HG02610 (cell line): ENCODE data around the gene HS1BP3.

ENCODE experiments used
- ATAC-seq: cut with Tn5 transposase; IDR thresholded peaks from one replicate; pipeline ENCODE4 v1.9.1; 2021; ENCODE audit warnings: mild to moderate bottlenecking, moderate library complexity; ENCODE audit not compliant: unreplicated experiment

Gene HS1BP3

GRCh38 chr2:20648206-20648605, 2.7 kb downstream of the HS1BP3 start:
- no peak for ATAC-seq

DNA sequence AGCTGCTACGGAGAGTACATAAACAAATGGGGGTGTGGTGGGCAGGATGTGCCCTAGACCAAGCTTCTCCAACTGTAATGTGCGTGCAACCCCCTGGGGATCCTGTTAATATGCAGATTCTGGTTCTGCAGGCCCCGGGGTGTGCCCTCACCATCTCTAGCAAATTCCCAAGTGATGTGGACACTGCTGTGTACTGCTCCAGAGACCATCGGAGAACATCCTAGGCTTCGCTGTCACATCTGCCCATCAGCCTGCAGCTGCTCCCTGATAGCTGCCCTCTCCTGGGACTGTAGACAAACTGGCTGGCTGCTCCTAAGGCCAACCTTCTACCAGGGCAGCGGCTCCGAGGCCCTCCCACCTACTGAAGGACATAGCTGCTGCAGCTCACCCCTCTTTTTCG, 3.2 kb downstream of the HS1BP3 start:
- ATAC-seq = no peak

- ATAC-seq = no peak
Observed at GRCh38 chr2:20647211-20647610, 3.7 kb downstream of the HS1BP3 start.

DNA sequence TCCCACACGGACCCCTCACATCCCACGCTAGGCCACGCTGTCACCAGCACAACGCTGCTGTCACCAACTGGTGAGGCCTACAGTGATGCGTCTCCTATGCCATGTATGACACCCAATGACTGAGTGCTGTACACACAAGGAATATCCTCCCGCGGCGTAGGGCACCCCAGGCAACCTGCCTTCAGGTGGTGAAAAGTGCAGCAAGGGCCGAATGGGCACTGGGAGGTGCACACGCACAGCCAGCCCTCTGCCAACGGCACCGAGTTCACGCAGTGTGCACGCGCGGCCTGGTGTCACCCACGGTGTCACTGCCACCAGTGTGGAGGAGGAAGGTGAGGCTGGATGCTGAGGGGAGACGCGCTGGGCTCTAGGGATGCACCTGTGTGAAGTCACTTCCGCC, 4.5 kb downstream of the HS1BP3 start:
- ATAC-seq = no peak

GRCh38 chr2:20645761-20646160, 5.1 kb downstream of the HS1BP3 start:
- no peak for ATAC-seq

DNA sequence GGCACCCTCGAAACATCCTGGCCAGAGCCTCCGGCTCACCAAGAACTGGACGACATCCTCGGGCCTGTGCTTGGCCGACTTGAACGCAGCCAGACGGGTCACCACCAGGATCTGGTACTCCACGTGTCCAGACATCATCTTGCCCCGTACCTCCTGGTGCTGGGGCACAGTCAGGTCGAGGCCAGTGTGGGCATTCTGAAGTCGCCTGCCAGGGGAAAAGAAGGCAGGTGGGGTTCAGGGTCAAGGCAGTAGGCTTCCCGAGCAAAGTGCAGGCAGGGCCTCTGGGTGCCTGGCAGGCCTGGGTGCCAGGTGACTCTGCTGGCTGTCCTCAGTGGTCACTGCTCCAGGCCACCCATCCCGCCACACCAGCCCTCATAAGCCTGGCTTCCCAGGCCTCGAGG, 5.6 kb downstream of the HS1BP3 start:
- ATAC-seq = no peak

- ATAC-seq = no peak
Observed at GRCh38 chr2:20643826-20644225, 7.1 kb downstream of the HS1BP3 start.

DNA sequence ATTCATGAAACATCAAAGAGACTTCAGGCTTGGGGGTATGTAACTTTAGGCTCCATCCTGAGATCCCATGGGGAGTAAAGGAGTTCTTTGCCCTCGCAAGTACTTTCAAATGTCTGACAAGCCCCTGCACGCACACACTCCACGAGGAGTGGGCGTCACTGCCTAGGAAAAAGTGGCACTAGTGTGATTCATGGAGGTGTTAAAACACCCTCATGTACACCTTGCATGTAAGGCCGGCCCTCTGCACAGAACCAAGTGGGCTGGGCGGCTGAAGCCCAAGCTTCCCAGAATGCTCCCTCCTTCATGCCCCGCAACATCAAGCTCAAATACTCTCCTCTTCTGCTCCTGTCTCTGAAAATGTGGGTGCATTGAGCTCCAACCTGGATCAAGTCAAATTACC, 7.8 kb downstream of the HS1BP3 start:
- no peak for ATAC-seq

- peak; percentile 96 for ATAC-seq
Observed at GRCh38 chr2:20642055-20642971, 8.6 kb downstream of the HS1BP3 start.

- ATAC-seq = no peak
Observed at GRCh38 chr2:20641123-20641985, 9.5 kb downstream of the HS1BP3 start.

GRCh38 chr2:20640411-20641122, 10.3 kb downstream of the HS1BP3 start:
- no peak for ATAC-seq

DNA sequence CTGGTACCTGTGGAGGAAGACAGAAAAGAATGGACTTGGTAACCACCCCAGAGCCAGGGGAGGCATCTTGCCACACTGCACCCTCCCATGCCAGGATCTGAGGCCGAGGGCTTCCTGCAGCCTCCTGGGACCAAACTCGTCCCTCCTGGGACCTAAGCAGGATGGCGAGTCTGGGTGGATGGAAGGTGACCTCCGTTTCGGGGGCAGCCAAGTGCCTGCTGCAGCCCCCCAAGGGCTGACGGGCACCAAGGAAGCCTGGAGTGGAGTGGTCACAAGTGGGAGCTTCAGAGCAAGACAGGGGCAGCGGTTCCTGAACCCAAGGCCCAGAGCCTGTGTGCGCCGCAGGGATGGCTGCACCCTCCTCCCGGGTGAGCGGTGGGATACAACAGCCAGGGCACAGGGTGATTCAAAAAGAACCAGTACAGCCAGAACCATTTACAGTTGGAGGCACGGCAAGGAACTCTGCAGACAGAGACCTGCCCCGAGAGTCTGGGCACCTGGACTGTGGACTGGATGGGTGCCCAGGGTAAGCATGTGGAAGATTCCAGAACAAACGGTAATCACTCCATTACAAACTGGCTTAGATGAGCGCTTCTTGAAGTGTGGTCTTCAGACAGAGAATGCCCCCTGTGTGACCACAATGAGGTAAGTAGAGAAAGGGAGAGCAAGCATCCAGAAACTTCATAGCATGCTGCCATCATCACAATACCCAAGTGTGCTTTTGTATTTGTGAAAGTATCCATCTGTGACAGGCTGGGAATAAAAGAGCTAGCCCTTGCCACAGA, 12.1 kb downstream of the HS1BP3 start:
- no peak for ATAC-seq

DNA sequence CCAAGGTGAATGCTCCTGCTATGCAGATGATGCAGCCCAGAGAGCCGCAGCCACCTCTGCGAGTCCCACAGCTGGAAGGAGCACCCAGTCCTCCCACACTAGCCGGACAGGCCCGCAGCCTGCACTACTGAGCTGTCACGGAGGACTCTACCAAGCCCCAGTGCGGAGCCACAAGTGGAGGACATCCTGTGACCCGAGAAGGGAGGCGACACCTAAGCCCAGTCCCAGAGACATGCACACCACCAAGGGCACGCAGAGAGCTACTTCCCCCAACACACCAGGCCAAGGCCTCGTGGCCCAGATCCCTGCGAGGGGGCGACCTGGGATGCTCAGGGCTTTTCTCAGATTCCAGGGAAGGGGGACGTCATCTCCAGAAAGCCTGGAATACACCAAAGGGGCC, 12.9 kb downstream of the HS1BP3 start:
- ATAC-seq = no peak

DNA sequence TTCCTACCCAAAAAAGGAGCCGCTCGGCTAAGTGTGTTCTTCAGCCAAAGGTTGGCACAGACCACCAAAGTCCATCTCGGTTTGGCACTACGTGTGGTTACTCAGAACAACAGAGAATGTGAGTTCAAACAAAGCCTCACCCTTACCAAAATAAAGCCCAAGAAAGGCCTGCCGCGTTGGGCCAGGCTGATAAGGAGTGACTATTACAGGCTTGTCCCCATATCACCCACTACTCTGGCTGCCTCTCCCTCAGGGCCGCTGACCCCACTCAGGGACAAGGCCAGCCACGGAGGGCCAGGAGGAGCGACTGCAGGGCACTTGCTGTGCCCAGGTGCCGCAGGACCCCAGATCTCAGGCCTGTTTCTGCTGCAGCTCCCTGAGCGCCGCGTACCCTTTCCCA, 13.8 kb downstream of the HS1BP3 start:
- ATAC-seq = no peak

DNA sequence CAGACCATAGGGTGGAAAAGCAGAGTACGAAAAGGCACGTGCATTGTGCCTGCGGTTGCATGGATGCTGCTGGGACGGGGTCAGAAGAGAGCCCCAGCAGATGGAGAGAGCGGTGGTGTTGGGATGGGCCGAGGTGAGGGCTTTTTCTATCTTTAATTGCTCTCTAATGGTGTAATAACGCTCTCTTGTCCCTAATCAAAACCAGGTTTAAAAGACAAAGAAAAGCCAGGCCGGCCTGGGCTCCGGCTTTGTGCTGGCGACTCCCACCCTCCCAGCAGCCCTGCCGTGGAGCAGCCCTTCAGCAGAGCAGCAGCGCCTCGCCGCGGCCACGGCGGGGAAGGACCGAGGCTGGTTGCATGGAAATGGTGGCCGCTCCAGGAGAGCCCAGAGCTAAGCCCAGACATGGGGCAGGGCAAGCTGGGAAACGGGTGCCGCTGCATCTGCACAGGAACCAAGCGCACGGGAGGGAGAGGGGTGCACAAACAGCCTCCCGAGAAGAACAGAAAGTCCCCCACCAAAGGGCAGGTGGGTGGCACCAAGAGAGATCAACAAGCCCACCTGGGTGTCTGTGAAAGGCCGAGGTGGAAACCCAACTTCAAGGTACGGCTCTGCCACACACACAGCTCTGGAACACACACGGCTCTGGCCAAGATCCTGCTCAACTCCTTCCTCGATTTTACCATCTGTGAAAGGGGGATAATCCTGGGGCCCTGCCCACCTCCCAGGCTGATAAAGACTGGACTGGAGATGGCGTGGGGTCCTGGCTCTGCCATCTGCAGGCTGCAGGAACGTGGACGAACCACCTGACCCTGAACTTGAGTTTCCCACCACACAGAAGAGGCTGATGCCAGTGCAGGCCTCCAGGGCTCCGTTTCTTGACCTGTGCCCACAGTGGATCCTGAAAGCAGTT, 15.0 kb downstream of the HS1BP3 start:
- no peak for ATAC-seq

GRCh38 chr2:20635113-20635510, 15.8 kb downstream of the HS1BP3 start:
- no peak for ATAC-seq

DNA sequence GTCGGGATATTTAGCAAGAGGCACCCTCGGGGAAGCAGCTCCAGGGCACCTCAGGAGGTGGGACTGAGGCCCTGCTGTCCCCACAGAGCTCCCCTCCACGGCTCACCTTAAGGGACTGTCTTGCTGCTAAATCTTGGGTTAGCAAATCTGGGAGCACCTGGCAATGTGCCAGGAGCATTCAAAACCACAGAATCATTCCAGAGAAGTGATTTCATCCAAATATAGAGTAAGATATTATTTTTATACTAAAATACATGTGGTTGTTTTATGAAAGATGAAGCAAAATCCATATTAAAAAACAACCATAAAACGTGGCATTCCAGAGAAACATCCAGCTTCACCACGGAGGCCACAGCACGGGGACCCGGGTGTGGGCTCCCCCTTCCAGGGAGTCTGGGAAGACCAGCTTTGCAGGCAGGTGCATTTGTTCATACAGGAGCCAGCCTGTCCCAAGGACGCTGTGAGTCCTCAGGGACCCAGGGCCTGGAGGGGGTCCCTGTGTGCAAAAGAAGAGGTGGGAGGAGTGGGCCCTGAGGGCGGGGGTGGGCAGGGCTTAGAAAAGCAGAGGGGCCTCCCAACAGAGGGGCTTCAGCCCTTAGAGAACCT, 16.3 kb downstream of the HS1BP3 start:
- no peak for ATAC-seq

- ATAC-seq = peak; percentile 37
Observed at GRCh38 chr2:20633794-20634506, 16.9 kb downstream of the HS1BP3 start.
